Measurements from ENCODE around the gene RAB11B. TPM values are rescaled to one million over a fixed set of nuclear protein-coding genes. Genes with fewer than 3 reads are reported as not detected.

Gene RAB11B
- total and polyA plus RNA-seq, 2 of the 13 experiments (the other 11 are each of a cell fraction or from before 2014, with no cell fraction given), result 6.0 to 28.4 TPM

DNA sequence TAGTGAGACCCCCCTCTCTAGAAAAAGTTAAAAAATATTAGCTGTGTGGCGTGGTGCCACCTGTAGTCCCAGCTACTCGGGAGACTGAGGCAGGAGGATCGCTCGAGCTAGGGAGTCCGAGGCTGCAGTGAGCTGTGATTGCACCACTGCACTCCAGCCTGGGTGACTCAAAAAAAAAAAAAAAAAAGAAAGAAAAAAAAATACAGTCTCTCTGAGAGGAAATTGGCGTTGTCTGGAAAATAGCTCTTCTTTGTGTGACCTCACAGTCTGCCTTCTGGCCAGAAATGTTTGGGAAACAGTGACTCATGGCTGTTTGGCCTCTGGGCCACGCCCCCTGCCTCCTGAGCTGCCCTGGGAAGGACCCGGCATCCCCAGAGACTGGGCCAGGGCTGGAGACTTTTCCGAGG, 33.7 kb downstream of the RAB11B start (continued):
- TF ChIP-seq, protein P1, sequence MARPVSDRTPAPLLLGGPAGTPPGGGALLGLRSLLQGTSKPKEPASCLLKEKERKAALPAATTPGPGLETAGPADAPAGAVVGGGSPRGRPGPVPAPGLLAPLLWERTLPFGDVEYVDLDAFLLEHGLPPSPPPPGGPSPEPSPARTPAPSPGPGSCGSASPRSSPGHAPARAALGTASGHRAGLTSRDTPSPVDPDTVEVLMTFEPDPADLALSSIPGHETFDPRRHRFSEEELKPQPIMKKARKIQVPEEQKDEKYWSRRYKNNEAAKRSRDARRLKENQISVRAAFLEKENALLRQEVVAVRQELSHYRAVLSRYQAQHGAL (CRISPR knock-in tag; IDR thresholded peaks at IDR 0.05; ENCODE audit: not compliant biosample characterization), result no peak
- peak; percentile 39; the same call in 1 of the 2 replicates for TF ChIP-seq NR2C2 (CRISPR knock-in tag; IDR thresholded peaks at IDR 0.05; ENCODE audit: borderline replicate concordance)
- no peak for TF ChIP-seq GATA4 (IDR thresholded peaks at IDR 0.05; ENCODE audit: borderline replicate concordance, low read depth)
- TF ChIP-seq SATB2 (CRISPR knock-in tag; IDR thresholded peaks at IDR 0.05), result no peak
- TF ChIP-seq, protein P2, sequence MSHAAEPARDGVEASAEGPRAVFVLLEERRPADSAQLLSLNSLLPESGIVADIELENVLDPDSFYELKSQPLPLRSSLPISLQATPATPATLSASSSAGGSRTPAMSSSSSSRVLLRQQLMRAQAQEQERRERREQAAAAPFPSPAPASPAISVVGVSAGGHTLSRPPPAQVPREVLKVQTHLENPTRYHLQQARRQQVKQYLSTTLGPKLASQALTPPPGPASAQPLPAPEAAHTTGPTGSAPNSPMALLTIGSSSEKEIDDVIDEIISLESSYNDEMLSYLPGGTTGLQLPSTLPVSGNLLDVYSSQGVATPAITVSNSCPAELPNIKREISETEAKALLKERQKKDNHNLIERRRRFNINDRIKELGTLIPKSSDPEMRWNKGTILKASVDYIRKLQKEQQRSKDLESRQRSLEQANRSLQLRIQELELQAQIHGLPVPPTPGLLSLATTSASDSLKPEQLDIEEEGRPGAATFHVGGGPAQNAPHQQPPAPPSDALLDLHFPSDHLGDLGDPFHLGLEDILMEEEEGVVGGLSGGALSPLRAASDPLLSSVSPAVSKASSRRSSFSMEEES (CRISPR knock-in tag; IDR thresholded peaks at IDR 0.05), result no peak
- TF ChIP-seq, protein P3, sequence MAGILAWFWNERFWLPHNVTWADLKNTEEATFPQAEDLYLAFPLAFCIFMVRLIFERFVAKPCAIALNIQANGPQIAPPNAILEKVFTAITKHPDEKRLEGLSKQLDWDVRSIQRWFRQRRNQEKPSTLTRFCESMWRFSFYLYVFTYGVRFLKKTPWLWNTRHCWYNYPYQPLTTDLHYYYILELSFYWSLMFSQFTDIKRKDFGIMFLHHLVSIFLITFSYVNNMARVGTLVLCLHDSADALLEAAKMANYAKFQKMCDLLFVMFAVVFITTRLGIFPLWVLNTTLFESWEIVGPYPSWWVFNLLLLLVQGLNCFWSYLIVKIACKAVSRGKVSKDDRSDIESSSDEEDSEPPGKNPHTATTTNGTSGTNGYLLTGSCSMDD (CRISPR knock-in tag; IDR thresholded peaks at IDR 0.05), result no peak
- no peak for TF ChIP-seq KDM4B (CRISPR knock-in tag; IDR thresholded peaks at IDR 0.05)
- TF ChIP-seq ZNF720 (CRISPR knock-in tag; IDR thresholded peaks at IDR 0.05), result no peak
- TF ChIP-seq HMG20A (CRISPR knock-in tag; IDR thresholded peaks at IDR 0.05; ENCODE audit: borderline replicate concordance), result peak; percentile 25; the same call in 1 of the 2 replicates
- no peak for TF ChIP-seq JARID2 (CRISPR knock-in tag; IDR thresholded peaks at IDR 0.05; ENCODE audit: insufficient replicate concordance)
- no peak for TF ChIP-seq SUZ12 (IDR thresholded peaks at IDR 0.05; ENCODE audit: low read depth, low read length)
- TF ChIP-seq ZNF761 (CRISPR knock-in tag; conservative IDR thresholded peaks at IDR 0.05), result no peak
- TF ChIP-seq KAT2B (IDR thresholded peaks at IDR 0.05; ENCODE audit: borderline replicate concordance, low read depth, low read length), result no peak
- TF ChIP-seq ZBTB21 (CRISPR knock-in tag; IDR thresholded peaks at IDR 0.05), result peak; percentile 93
- TF ChIP-seq U2AF1 (optimal IDR thresholded peaks at IDR 0.05; ENCODE audit: low read depth, low read length), result no peak
- no peak for TF ChIP-seq ZNF30 (CRISPR knock-in tag; IDR thresholded peaks at IDR 0.05)
- no peak for TF ChIP-seq ZFP41 (CRISPR knock-in tag; IDR thresholded peaks at IDR 0.05; ENCODE audit: borderline replicate concordance)
- TF ChIP-seq MED13 (CRISPR knock-in tag; IDR thresholded peaks at IDR 0.05), result no peak
- TF ChIP-seq NFKBIZ (CRISPR knock-in tag; IDR thresholded peaks at IDR 0.05), result no peak
- TF ChIP-seq, protein P4, sequence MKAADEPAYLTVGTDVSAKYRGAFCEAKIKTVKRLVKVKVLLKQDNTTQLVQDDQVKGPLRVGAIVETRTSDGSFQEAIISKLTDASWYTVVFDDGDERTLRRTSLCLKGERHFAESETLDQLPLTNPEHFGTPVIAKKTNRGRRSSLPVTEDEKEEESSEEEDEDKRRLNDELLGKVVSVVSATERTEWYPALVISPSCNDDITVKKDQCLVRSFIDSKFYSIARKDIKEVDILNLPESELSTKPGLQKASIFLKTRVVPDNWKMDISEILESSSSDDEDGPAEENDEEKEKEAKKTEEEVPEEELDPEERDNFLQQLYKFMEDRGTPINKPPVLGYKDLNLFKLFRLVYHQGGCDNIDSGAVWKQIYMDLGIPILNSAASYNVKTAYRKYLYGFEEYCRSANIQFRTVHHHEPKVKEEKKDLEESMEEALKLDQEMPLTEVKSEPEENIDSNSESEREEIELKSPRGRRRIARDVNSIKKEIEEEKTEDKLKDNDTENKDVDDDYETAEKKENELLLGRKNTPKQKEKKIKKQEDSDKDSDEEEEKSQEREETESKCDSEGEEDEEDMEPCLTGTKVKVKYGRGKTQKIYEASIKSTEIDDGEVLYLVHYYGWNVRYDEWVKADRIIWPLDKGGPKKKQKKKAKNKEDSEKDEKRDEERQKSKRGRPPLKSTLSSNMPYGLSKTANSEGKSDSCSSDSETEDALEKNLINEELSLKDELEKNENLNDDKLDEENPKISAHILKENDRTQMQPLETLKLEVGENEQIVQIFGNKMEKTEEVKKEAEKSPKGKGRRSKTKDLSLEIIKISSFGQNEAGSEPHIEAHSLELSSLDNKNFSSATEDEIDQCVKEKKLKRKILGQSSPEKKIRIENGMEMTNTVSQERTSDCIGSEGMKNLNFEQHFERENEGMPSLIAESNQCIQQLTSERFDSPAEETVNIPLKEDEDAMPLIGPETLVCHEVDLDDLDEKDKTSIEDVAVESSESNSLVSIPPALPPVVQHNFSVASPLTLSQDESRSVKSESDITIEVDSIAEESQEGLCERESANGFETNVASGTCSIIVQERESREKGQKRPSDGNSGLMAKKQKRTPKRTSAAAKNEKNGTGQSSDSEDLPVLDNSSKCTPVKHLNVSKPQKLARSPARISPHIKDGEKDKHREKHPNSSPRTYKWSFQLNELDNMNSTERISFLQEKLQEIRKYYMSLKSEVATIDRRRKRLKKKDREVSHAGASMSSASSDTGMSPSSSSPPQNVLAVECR (CRISPR knock-in tag; IDR thresholded peaks at IDR 0.05; ENCODE audit: borderline replicate concordance), result peak; percentile 48; the same call in 1 of the 2 replicates
- no peak for TF ChIP-seq HOXA7 (CRISPR knock-in tag; IDR thresholded peaks at IDR 0.05)
- TF ChIP-seq HNRNPK (IDR thresholded peaks at IDR 0.05; ENCODE audit: low read depth, low read length, poor library complexity, severe bottlenecking), result no peak
- TF ChIP-seq IRX3 (CRISPR knock-in tag; IDR thresholded peaks at IDR 0.05; ENCODE audit: borderline replicate concordance, low read depth), result no peak
